ENCODE measurements around the gene ZNF583. TPM values are rescaled to one million over a fixed set of nuclear protein-coding genes. Genes with fewer than 3 reads are reported as not detected.

The ZNF583 gene
- total RNA-seq, 1 donor from 2014 or later = 3.6 TPM

GRCh38 chr19:56398809-56399208 lies 5.3 kb upstream of the ZNF583 start:
- no peak overlapping the region for H3K4me3 ChIP-seq (ENCODE audit: low read depth, low read length)
- no peak for TF ChIP-seq CTCF (IDR thresholded peaks at IDR 0.05; ENCODE audit: insufficient read depth, low read length, poor library complexity, severe bottlenecking)
- H3K36me3 ChIP-seq (ENCODE audit: control insufficient read depth, insufficient read depth, low read length) = peaks cover 2% of the 10 kb centered on the region
- DNase-seq (ENCODE audit: low read depth) = no peak
- H3K27me3 ChIP-seq (ENCODE audit: control insufficient read depth, insufficient read depth, low read length) = no peaks in the 10 kb centered on the region

- Histone ChIP-seq H3K27me3 (ENCODE audit: control insufficient read depth, insufficient read depth, low read length) (no peaks in the 10 kb centered on the region), H3K36me3 (ENCODE audit: control insufficient read depth, insufficient read depth, low read length) (peaks cover 2% of the 10 kb centered on the region), H3K4me3 (ENCODE audit: low read depth, low read length) (no peak overlapping the region)
- TF ChIP-seq CTCF (IDR thresholded peaks at IDR 0.05; ENCODE audit: insufficient read depth, low read length, poor library complexity, severe bottlenecking) = no peak
- no peak for DNase-seq (ENCODE audit: low read depth)
These were observed 3.6 kb upstream of the ZNF583 start for GRCh38 chr19:56400485-56400884.

GRCh38 chr19:56403261-56403660 lies 871 bp upstream of the ZNF583 start:
- no peaks in the 10 kb centered on the region for H3K27me3 ChIP-seq (ENCODE audit: control insufficient read depth, insufficient read depth, low read length)
- H3K4me3 ChIP-seq (ENCODE audit: low read depth, low read length) = peak overlapping the region; percentile 81
- TF ChIP-seq CTCF (IDR thresholded peaks at IDR 0.05; ENCODE audit: insufficient read depth, low read length, poor library complexity, severe bottlenecking) = no peak
- H3K36me3 ChIP-seq (ENCODE audit: control insufficient read depth, insufficient read depth, low read length) = peaks cover 2% of the 10 kb centered on the region
- DNase-seq (ENCODE audit: low read depth) = no peak

DNA sequence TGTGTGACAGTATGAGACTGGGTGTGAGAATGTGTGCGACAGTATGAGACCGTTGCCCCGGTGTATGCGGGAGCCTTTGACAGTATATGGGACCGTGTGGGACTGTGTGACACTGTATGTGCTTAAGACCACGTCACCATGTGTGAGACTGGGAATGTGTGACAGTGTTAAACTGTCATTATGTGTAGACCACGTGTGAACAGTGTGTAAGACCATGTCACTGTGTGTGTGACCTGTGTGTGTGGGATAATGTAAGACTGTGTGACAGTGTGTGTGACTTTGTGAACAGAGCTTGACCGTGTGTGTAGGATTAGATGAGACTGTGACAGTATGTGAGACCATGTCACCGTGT lies 549 bp downstream of the ZNF583 start:
- peak overlapping the region; percentile 81 for H3K4me3 ChIP-seq (ENCODE audit: low read depth, low read length)
- DNase-seq (ENCODE audit: low read depth) = no peak
- TF ChIP-seq CTCF (IDR thresholded peaks at IDR 0.05; ENCODE audit: insufficient read depth, low read length, poor library complexity, severe bottlenecking) = no peak
- H3K27me3 ChIP-seq (ENCODE audit: control insufficient read depth, insufficient read depth, low read length) = no peaks in the 10 kb centered on the region
- H3K36me3 ChIP-seq (ENCODE audit: control insufficient read depth, insufficient read depth, low read length) = peaks cover 2% of the 10 kb centered on the region

GRCh38 chr19:56405062-56405461 lies 930 bp downstream of the ZNF583 start:
- no peaks in the 10 kb centered on the region for H3K27me3 ChIP-seq (ENCODE audit: control insufficient read depth, insufficient read depth, low read length)
- no peak for TF ChIP-seq CTCF (IDR thresholded peaks at IDR 0.05; ENCODE audit: insufficient read depth, low read length, poor library complexity, severe bottlenecking)
- H3K4me3 ChIP-seq (ENCODE audit: low read depth, low read length) = peak overlapping the region; percentile 81
- H3K36me3 ChIP-seq (ENCODE audit: control insufficient read depth, insufficient read depth, low read length) = peaks cover 2% of the 10 kb centered on the region
- no peak for DNase-seq (ENCODE audit: low read depth)

DNA sequence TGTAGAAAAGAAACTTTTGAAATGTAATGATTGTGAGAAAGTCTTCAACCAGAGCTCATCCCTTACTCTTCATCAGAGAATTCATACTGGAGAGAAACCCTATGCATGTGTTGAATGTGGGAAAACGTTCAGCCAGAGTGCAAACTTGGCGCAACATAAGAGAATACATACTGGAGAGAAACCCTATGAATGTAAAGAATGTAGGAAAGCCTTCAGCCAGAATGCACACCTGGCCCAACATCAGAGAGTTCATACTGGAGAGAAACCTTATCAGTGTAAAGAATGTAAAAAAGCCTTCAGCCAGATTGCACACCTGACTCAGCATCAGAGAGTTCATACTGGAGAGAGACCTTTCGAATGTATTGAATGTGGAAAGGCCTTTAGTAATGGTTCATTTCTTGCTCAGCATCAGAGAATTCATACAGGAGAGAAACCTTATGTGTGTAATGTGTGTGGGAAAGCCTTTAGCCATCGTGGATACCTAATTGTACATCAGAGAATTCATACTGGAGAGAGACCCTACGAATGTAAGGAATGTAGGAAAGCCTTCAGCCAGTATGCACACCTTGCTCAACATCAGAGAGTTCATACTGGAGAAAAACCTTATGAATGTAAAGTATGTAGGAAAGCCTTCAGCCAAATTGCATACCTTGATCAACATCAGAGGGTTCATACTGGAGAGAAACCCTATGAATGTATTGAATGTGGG lies 19.3 kb downstream of the ZNF583 start:
- DNase-seq (ENCODE audit: low read depth) = no peak
- TF ChIP-seq CTCF (IDR thresholded peaks at IDR 0.05; ENCODE audit: insufficient read depth, low read length, poor library complexity, severe bottlenecking) = no peak
- Histone ChIP-seq H3K4me3 (ENCODE audit: low read depth, low read length) (no peak overlapping the region), H3K36me3 (ENCODE audit: control insufficient read depth, insufficient read depth, low read length) (peaks cover 4% of the 10 kb centered on the region), H3K27me3 (ENCODE audit: control insufficient read depth, insufficient read depth, low read length) (no peaks in the 10 kb centered on the region)
